ENCODE data around the gene IPCEF1. TPM values are rescaled to one million over a fixed set of nuclear protein-coding genes. Genes with fewer than 3 reads are reported as not detected.

The IPCEF1 gene
- total and polyA plus RNA-seq, 4 donors: 0.46 to 2.8 (median 1.3) TPM

GRCh38 chr6:154359679-154360078, 3.1 kb upstream of the IPCEF1 start:
- Histone ChIP-seq H3K9me3 (ENCODE audit: control insufficient read depth in 4 of 4, low read length in 3 of 4) (no peaks in the 10 kb centered on the region), H3K36me3 (ENCODE audit: control insufficient read depth in 4 of 4, insufficient read depth in 3 of 4, low read depth in 1 of 4, low read length in 3 of 4) (no peaks in the 10 kb centered on the region), H3K4me1 (ENCODE audit: control insufficient read depth in 4 of 4, insufficient read depth in 4 of 4, low read length in 3 of 4) (no peaks in the 10 kb centered on the region), H3K9ac (ENCODE audit: low read depth in 1 of 2, low read length in 2 of 2) (no peak overlapping the region), H3K4me3 (ENCODE audit: low read depth in 1 of 3, low read length in 3 of 3) (no peak overlapping the region), H3K27ac (ENCODE audit: low read depth in 1 of 2, low read length in 2 of 2) (no peak overlapping the region), H3K27me3 (ENCODE audit: control insufficient read depth in 4 of 4, insufficient read depth in 4 of 4, low read length in 3 of 4) (no peaks in the 10 kb centered on the region)
- WGBS: 74% methylated on average over 4 of the region's 4 CpGs
- no peak for DNase-seq (ENCODE audit: low spot score)
- TF ChIP-seq HNF4G (IDR thresholded peaks at IDR 0.05) (no peak), TAF1 (conservative IDR thresholded peaks at IDR 0.05) (no peak), NR2F2 (IDR thresholded peaks at IDR 0.05) (no peak)

GRCh38 chr6:154359161-154359574, 2.6 kb upstream of the IPCEF1 start:
- no peak for DNase-seq (ENCODE audit: low spot score)
- H3K27ac ChIP-seq (ENCODE audit: low read depth in 1 of 2, low read length in 2 of 2): no peak overlapping the region
- no peak for TF ChIP-seq RXRA (IDR thresholded peaks at IDR 0.05)
- H3K9ac ChIP-seq (ENCODE audit: low read depth in 1 of 2, low read length in 2 of 2): no peak overlapping the region
- H3K4me1 ChIP-seq (ENCODE audit: control insufficient read depth in 4 of 4, insufficient read depth in 4 of 4, low read length in 3 of 4): no peaks in the 10 kb centered on the region
- no peaks in the 10 kb centered on the region for H3K36me3 ChIP-seq (ENCODE audit: control insufficient read depth in 4 of 4, insufficient read depth in 3 of 4, low read depth in 1 of 4, low read length in 3 of 4)
- 63% methylated on average over 10 of the region's 10 CpGs for WGBS
- no peaks in the 10 kb centered on the region for H3K27me3 ChIP-seq (ENCODE audit: control insufficient read depth in 4 of 4, insufficient read depth in 4 of 4, low read length in 3 of 4)
- no peaks in the 10 kb centered on the region for H3K9me3 ChIP-seq (ENCODE audit: control insufficient read depth in 4 of 4, low read length in 3 of 4)
- H3K4me3 ChIP-seq (ENCODE audit: low read depth in 1 of 3, low read length in 3 of 3): peak overlapping the region in 1 of 3 donors; percentile 8

DNA sequence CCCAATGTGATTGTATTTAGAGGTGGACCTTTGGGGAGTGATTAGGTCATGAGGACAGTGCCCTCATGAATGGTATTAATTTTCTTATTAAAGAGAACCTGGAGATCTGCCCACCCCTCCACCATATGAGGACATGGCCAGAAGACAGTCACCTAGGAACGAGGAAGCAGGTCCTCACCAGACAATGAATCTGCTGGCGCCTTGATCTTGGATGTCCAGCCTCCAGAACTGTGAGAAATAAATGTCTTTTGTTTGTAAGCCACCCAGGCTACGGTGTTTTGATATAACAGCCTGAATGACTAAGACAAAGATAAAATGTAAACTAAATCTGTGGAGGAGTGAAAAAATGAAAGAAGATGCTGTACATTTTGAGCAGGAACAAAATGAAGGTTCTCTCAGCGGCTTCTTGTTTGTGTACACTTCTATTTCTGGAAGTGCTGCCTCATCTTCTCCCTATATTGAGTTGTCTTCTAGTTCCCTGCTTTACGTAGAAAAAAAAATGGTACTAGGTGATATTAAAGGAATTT, 1.5 kb upstream of the IPCEF1 start:
- Histone ChIP-seq H3K4me1 (ENCODE audit: control insufficient read depth in 4 of 4, insufficient read depth in 4 of 4, low read length in 3 of 4) (no peaks in the 10 kb centered on the region), H3K9me3 (ENCODE audit: control insufficient read depth in 4 of 4, low read length in 3 of 4) (no peaks in the 10 kb centered on the region), H3K27me3 (ENCODE audit: control insufficient read depth in 4 of 4, insufficient read depth in 4 of 4, low read length in 3 of 4) (no peaks in the 10 kb centered on the region), H3K27ac (ENCODE audit: low read depth in 1 of 2, low read length in 2 of 2) (no peak overlapping the region), H3K9ac (ENCODE audit: low read depth in 1 of 2, low read length in 2 of 2) (no peak overlapping the region), H3K4me3 (ENCODE audit: low read depth in 1 of 3, low read length in 3 of 3) (no peak overlapping the region), H3K36me3 (ENCODE audit: control insufficient read depth in 4 of 4, insufficient read depth in 3 of 4, low read depth in 1 of 4, low read length in 3 of 4) (no peaks in the 10 kb centered on the region)
- 93% methylated on average over 5 of the region's 5 CpGs for WGBS
- TF ChIP-seq JUND (IDR thresholded peaks at IDR 0.05) (no peak), RXRA (IDR thresholded peaks at IDR 0.05) (no peak), GABPA (IDR thresholded peaks at IDR 0.05 in 1 of 2, conservative IDR thresholded peaks at IDR 0.05 in 1 of 2) (no peak), CTCF (IDR thresholded peaks at IDR 0.05; ENCODE audit: low read depth, low read length, missing input control) (no peak)
- DNase-seq (ENCODE audit: low spot score): no peak

- no peak overlapping the region for H3K4me3 ChIP-seq (ENCODE audit: low read depth in 1 of 3, low read length in 3 of 3)
- peak overlapping the region in 1 of 2 donors; percentile 54 for H3K27ac ChIP-seq (ENCODE audit: low read depth in 1 of 2, low read length in 2 of 2)
- H3K9ac ChIP-seq (ENCODE audit: low read depth in 1 of 2, low read length in 2 of 2): no peak overlapping the region
Observed at GRCh38 chr6:154356113-154356512, 490 bp downstream of the IPCEF1 start.

More at GRCh38 chr6:154356113-154356512, 490 bp downstream of the IPCEF1 start:
- no peaks in the 10 kb centered on the region for H3K27me3 ChIP-seq (ENCODE audit: control insufficient read depth in 4 of 4, insufficient read depth in 4 of 4, low read length in 3 of 4)
- no peaks in the 10 kb centered on the region for H3K9me3 ChIP-seq (ENCODE audit: control insufficient read depth in 4 of 4, low read length in 3 of 4)
- TF ChIP-seq HNF4G (IDR thresholded peaks at IDR 0.05) (no peak), TAF1 (conservative IDR thresholded peaks at IDR 0.05) (no peak), CTCF (IDR thresholded peaks at IDR 0.05; ENCODE audit: low read depth, low read length, missing input control) (no peak), GABPA (IDR thresholded peaks at IDR 0.05 in 1 of 2, conservative IDR thresholded peaks at IDR 0.05 in 1 of 2) (no peak), YY1 (IDR thresholded peaks at IDR 0.05) (no peak), RXRA (IDR thresholded peaks at IDR 0.05) (no peak), EGR1 (IDR thresholded peaks at IDR 0.05; ENCODE audit: low read depth in 2 of 2) (no peak)
- TF ChIP-seq, protein P1, sequence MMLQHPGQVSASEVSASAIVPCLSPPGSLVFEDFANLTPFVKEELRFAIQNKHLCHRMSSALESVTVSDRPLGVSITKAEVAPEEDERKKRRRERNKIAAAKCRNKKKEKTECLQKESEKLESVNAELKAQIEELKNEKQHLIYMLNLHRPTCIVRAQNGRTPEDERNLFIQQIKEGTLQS (IDR thresholded peaks at IDR 0.05): no peak
- TF ChIP-seq, protein P2, sequence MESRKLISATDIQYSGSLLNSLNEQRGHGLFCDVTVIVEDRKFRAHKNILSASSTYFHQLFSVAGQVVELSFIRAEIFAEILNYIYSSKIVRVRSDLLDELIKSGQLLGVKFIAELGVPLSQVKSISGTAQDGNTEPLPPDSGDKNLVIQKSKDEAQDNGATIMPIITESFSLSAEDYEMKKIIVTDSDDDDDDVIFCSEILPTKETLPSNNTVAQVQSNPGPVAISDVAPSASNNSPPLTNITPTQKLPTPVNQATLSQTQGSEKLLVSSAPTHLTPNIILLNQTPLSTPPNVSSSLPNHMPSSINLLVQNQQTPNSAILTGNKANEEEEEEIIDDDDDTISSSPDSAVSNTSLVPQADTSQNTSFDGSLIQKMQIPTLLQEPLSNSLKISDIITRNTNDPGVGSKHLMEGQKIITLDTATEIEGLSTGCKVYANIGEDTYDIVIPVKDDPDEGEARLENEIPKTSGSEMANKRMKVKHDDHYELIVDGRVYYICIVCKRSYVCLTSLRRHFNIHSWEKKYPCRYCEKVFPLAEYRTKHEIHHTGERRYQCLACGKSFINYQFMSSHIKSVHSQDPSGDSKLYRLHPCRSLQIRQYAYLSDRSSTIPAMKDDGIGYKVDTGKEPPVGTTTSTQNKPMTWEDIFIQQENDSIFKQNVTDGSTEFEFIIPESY (IDR thresholded peaks at IDR 0.05): no peak
- 78% methylated on average over 2 of the region's 2 CpGs for WGBS
- H3K36me3 ChIP-seq (ENCODE audit: control insufficient read depth in 4 of 4, insufficient read depth in 3 of 4, low read depth in 1 of 4, low read length in 3 of 4): no peaks in the 10 kb centered on the region
- no peak for DNase-seq (ENCODE audit: low spot score)
- no peaks in the 10 kb centered on the region for H3K4me1 ChIP-seq (ENCODE audit: control insufficient read depth in 4 of 4, insufficient read depth in 4 of 4, low read length in 3 of 4)

All from liver (tissue), 9 donors.